22Rv1 (cell line): ENCODE results near the gene GSK3B.

Source experiments
- CTCF ChIP-seq: fragments of 450-650 bp; IDR thresholded peaks from 2 replicates; pipeline ENCODE4 v1.5.1; 2017; ENCODE audit warnings: mild to moderate bottlenecking
- ZFX ChIP-seq: fragments of 450-650 bp; IDR thresholded peaks from 2 replicates; pipeline ENCODE4 v1.6.1; 2017; ENCODE audit warnings: antibody characterized with exemption, borderline replicate concordance

- TF ChIP-seq CTCF = no peak
- no peak for TF ChIP-seq ZFX
These were observed 103.4 kb downstream of the GSK3B start for GRCh38 chr3:119990888-119991287.
